Activated naive CD8-positive, alpha-beta T cell treated with anti-CD3 and anti-CD28 coated beads, Interleukin-2, amount 10 ng/mL, durations not matched to agents 7 days and 5 days (primary cell): Measurements from ENCODE around the gene PRDM10. TPM values are rescaled to one million over a fixed set of nuclear protein-coding genes. Genes with fewer than 3 reads are reported as not detected.

ENCODE experiments used
- ATAC-seq: fragments of 150-1000 bp; cut with Tn5 transposase; one replicate; pipeline ENCODE4 v1.10.0; 2021; ENCODE audit warnings: low read depth, moderate library complexity
- POLR2A ChIA-PET: fragments of 350-600 bp; sonication (Branson Sonifier 250); formaldehyde crosslinking; loops from one replicate; lab custom pipeline; 2021; ENCODE audit warnings: antibody characterized with exemption; lab: Charles Lee
- DNase-seq: peaks from one replicate; pipeline ENCODE4 v3.0.0; 2021
- H3K27ac Mint-ChIP-seq: one replicate; pipeline ENCODE4 v1.8.0; 2022; ENCODE audit warnings: mild to moderate bottlenecking, mixed read lengths
- H3K27me3 Mint-ChIP-seq: one replicate; pipeline ENCODE4 v1.8.0; 2022; ENCODE audit warnings: mild to moderate bottlenecking, moderate library complexity, mixed read lengths
- H3K36me3 Mint-ChIP-seq: one replicate; pipeline ENCODE4 v1.8.0; 2021; ENCODE audit warnings: mild to moderate bottlenecking, mixed read lengths
- H3K4me1 Mint-ChIP-seq: one replicate; pipeline ENCODE4 v1.8.0; 2021; ENCODE audit warnings: mixed read lengths
- H3K4me3 Mint-ChIP-seq: one replicate; pipeline ENCODE4 v1.8.0; 2022; ENCODE audit warnings: mild to moderate bottlenecking, moderate library complexity, mixed read lengths
- H3K9me3 Mint-ChIP-seq: one replicate; pipeline ENCODE4 v1.8.0; 2021; ENCODE audit warnings: mixed read lengths
- total RNA-seq, 2 experiments: library from RNA; stranded (reverse); gene quantifications; one replicate each; pipeline ENCODE4 v1.2.3, GENCODE V29; 2021

Gene PRDM10
- total RNA-seq, 2 experiments from 2014 or later, result 14.5 to 17.6 TPM

- POLR2A ChIA-PET, result no interaction called here
- ATAC-seq (no peak), DNase-seq (no peak)
- no peaks in the 10 kb centered on the region for H3K27me3 Mint-ChIP-seq
- H3K9me3 Mint-ChIP-seq, result no peaks in the 10 kb centered on the region
- H3K36me3 Mint-ChIP-seq, result peaks cover 16% of the 10 kb centered on the region
- H3K27ac Mint-ChIP-seq, result no peak overlapping the region
- peaks cover 3% of the 10 kb centered on the region for H3K4me1 Mint-ChIP-seq
- H3K4me3 Mint-ChIP-seq, result no peak overlapping the region
Observed at GRCh38 chr11:129945373-129945772, 57.3 kb downstream of the PRDM10 start.

GRCh38 chr11:129944696-129945095 is 57.9 kb downstream of the PRDM10 start:
- no peak for DNase-seq
- ATAC-seq, result no peak
- H3K27ac Mint-ChIP-seq, result no peak overlapping the region
- peaks cover 16% of the 10 kb centered on the region for H3K36me3 Mint-ChIP-seq
- H3K9me3 Mint-ChIP-seq, result no peaks in the 10 kb centered on the region
- peaks cover 3% of the 10 kb centered on the region for H3K4me1 Mint-ChIP-seq
- POLR2A ChIA-PET, result no interaction called here
- no peak overlapping the region for H3K4me3 Mint-ChIP-seq
- no peaks in the 10 kb centered on the region for H3K27me3 Mint-ChIP-seq

- POLR2A ChIA-PET, result no interaction called here
- no peak overlapping the region for H3K27ac Mint-ChIP-seq
Observed at GRCh38 chr11:129943036-129943435, 59.6 kb downstream of the PRDM10 start.

GRCh38 chr11:129939510-129939909 is 63.1 kb downstream of the PRDM10 start:
- Mint-ChIP-seq H3K36me3 (peaks cover 8% of the 10 kb centered on the region), H3K27me3 (no peaks in the 10 kb centered on the region), H3K4me1 (no peaks in the 10 kb centered on the region), H3K4me3 (no peak overlapping the region), H3K27ac (no peak overlapping the region), H3K9me3 (no peaks in the 10 kb centered on the region)
- POLR2A ChIA-PET, result no interaction called here
- DNase-seq (no peak), ATAC-seq (no peak)

More at GRCh38 chr11:129943036-129943435, 59.6 kb downstream of the PRDM10 start:
- no peaks in the 10 kb centered on the region for H3K9me3 Mint-ChIP-seq
- no peak overlapping the region for H3K4me3 Mint-ChIP-seq
- peaks cover 16% of the 10 kb centered on the region for H3K36me3 Mint-ChIP-seq
- DNase-seq (no peak), ATAC-seq (no peak)
- H3K27me3 Mint-ChIP-seq, result no peaks in the 10 kb centered on the region
- H3K4me1 Mint-ChIP-seq, result peaks cover 3% of the 10 kb centered on the region

GRCh38 chr11:129938764-129939163 is 63.9 kb downstream of the PRDM10 start:
- Mint-ChIP-seq H3K27ac (no peak overlapping the region), H3K36me3 (peaks cover 8% of the 10 kb centered on the region), H3K4me3 (no peak overlapping the region), H3K4me1 (no peaks in the 10 kb centered on the region), H3K9me3 (no peaks in the 10 kb centered on the region), H3K27me3 (no peaks in the 10 kb centered on the region)
- ATAC-seq (no peak), DNase-seq (no peak)
- POLR2A ChIA-PET, result no interaction called here

GRCh38 chr11:129937592-129938238 is 64.9 kb downstream of the PRDM10 start:
- Mint-ChIP-seq H3K36me3 (peaks cover 8% of the 10 kb centered on the region), H3K9me3 (no peaks in the 10 kb centered on the region), H3K4me3 (no peak overlapping the region), H3K27me3 (no peaks in the 10 kb centered on the region), H3K4me1 (no peaks in the 10 kb centered on the region), H3K27ac (no peak overlapping the region)
- ATAC-seq (no peak), DNase-seq (no peak)
- POLR2A ChIA-PET, result no interaction called here

- no peaks in the 10 kb centered on the region for H3K9me3 Mint-ChIP-seq
- POLR2A ChIA-PET, result no interaction called here
- H3K4me3 Mint-ChIP-seq, result no peak overlapping the region
- H3K27me3 Mint-ChIP-seq, result no peaks in the 10 kb centered on the region
- H3K4me1 Mint-ChIP-seq, result no peaks in the 10 kb centered on the region
- no peak for ATAC-seq
- peaks cover 2% of the 10 kb centered on the region for H3K36me3 Mint-ChIP-seq
- DNase-seq, result no peak
- H3K27ac Mint-ChIP-seq, result no peak overlapping the region
Observed at GRCh38 chr11:129935723-129936122, 66.9 kb downstream of the PRDM10 start.

- H3K27me3 Mint-ChIP-seq, result no peaks in the 10 kb centered on the region
- DNase-seq (no peak), ATAC-seq (no peak)
- no peaks in the 10 kb centered on the region for H3K9me3 Mint-ChIP-seq
- H3K4me3 Mint-ChIP-seq, result no peak overlapping the region
- H3K4me1 Mint-ChIP-seq, result no peaks in the 10 kb centered on the region
- peaks cover 2% of the 10 kb centered on the region for H3K36me3 Mint-ChIP-seq
- no peak overlapping the region for H3K27ac Mint-ChIP-seq
- POLR2A ChIA-PET, result no interaction called here
Observed at GRCh38 chr11:129933891-129934290, 68.7 kb downstream of the PRDM10 start.

GRCh38 chr11:129933262-129933661 is 69.4 kb downstream of the PRDM10 start:
- no peak for ATAC-seq
- H3K4me1 Mint-ChIP-seq, result no peaks in the 10 kb centered on the region
- no peaks in the 10 kb centered on the region for H3K27me3 Mint-ChIP-seq
- POLR2A ChIA-PET, result no interaction called here
- H3K27ac Mint-ChIP-seq, result no peak overlapping the region
- no peaks in the 10 kb centered on the region for H3K9me3 Mint-ChIP-seq
- no peak for DNase-seq
- peaks cover 2% of the 10 kb centered on the region for H3K36me3 Mint-ChIP-seq
- no peak overlapping the region for H3K4me3 Mint-ChIP-seq

GRCh38 chr11:129932381-129933067 is 70.1 kb downstream of the PRDM10 start:
- H3K27me3 Mint-ChIP-seq, result no peaks in the 10 kb centered on the region
- H3K4me3 Mint-ChIP-seq, result no peak overlapping the region

GRCh38 chr11:129930743-129931142 is 71.9 kb downstream of the PRDM10 start:
- no peaks in the 10 kb centered on the region for H3K27me3 Mint-ChIP-seq
- H3K36me3 Mint-ChIP-seq, result peaks cover 2% of the 10 kb centered on the region
- no peaks in the 10 kb centered on the region for H3K9me3 Mint-ChIP-seq
- no peak overlapping the region for H3K27ac Mint-ChIP-seq
- POLR2A ChIA-PET, result no interaction called here
- no peak overlapping the region for H3K4me3 Mint-ChIP-seq
- DNase-seq (no peak), ATAC-seq (no peak)
- H3K4me1 Mint-ChIP-seq, result no peaks in the 10 kb centered on the region

More at GRCh38 chr11:129932381-129933067, 70.1 kb downstream of the PRDM10 start:
- POLR2A ChIA-PET, result no interaction called here
- DNase-seq (no peak), ATAC-seq (no peak)
- no peaks in the 10 kb centered on the region for H3K9me3 Mint-ChIP-seq
- H3K36me3 Mint-ChIP-seq, result peaks cover 2% of the 10 kb centered on the region
- H3K4me1 Mint-ChIP-seq, result no peaks in the 10 kb centered on the region
- H3K27ac Mint-ChIP-seq, result no peak overlapping the region

- Mint-ChIP-seq H3K36me3 (peaks cover 2% of the 10 kb centered on the region), H3K4me1 (no peaks in the 10 kb centered on the region), H3K9me3 (no peaks in the 10 kb centered on the region), H3K4me3 (no peak overlapping the region), H3K27ac (no peak overlapping the region), H3K27me3 (no peaks in the 10 kb centered on the region)
- DNase-seq (no peak), ATAC-seq (no peak)
- POLR2A ChIA-PET, result no interaction called here
Observed at GRCh38 chr11:129930296-129930695, 72.3 kb downstream of the PRDM10 start.

GRCh38 chr11:129929721-129930120 is 72.9 kb downstream of the PRDM10 start:
- ATAC-seq (no peak), DNase-seq (no peak)
- POLR2A ChIA-PET, result interaction anchor here (0.7 kb wide), 1 partner anchor 11 kb away, joined by 3 read pairs; no protein-coding TSS in a partner anchor
- no peak overlapping the region for H3K27ac Mint-ChIP-seq
- no peaks in the 10 kb centered on the region for H3K4me1 Mint-ChIP-seq
- H3K36me3 Mint-ChIP-seq, result peaks cover 2% of the 10 kb centered on the region
- no peak overlapping the region for H3K4me3 Mint-ChIP-seq
- H3K9me3 Mint-ChIP-seq, result no peaks in the 10 kb centered on the region
- no peaks in the 10 kb centered on the region for H3K27me3 Mint-ChIP-seq
